ENCODE results near the gene ENDOV.
"Not testable (repeated sequence)": the region's sequence is repeated elsewhere in the genome, so short reads cannot be mapped to it uniquely, and the experiment has no call there.

DNA sequence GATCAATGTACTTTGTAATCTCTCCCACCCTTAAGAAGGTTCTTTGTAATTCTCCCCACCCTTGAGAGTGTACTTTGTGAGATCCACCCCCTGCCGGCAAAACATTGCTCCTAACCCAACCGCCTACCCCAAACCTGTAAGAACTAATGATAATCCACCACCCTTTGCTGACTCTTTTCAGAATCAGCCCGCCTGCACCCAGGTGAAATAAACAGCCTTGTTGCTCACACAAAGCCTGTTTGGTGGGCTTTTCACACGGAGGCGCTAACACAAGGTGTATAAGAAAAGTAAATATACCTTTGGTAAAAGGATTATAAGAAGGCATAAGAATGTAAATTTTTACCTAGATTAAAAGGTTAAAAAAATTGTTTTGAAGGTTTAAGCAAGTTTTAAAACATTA, 7.0 kb upstream of the ENDOV start:
- TF ChIP-seq, protein P1, sequence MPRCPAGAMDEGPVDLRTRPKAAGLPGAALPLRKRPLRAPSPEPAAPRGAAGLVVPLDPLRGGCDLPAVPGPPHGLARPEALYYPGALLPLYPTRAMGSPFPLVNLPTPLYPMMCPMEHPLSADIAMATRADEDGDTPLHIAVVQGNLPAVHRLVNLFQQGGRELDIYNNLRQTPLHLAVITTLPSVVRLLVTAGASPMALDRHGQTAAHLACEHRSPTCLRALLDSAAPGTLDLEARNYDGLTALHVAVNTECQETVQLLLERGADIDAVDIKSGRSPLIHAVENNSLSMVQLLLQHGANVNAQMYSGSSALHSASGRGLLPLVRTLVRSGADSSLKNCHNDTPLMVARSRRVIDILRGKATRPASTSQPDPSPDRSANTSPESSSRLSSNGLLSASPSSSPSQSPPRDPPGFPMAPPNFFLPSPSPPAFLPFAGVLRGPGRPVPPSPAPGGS (CRISPR knock-in tag; IDR thresholded peaks at IDR 0.05): not testable (repeated sequence)
- not testable (repeated sequence) for TF ChIP-seq ZNF292 (CRISPR knock-in tag; IDR thresholded peaks at IDR 0.05; ENCODE audit: borderline replicate concordance, low read depth); ZNF737 (CRISPR knock-in tag; IDR thresholded peaks at IDR 0.05; ENCODE audit: borderline replicate concordance); ATF1 (CRISPR knock-in tag; IDR thresholded peaks at IDR 0.05); THAP9 (CRISPR knock-in tag; IDR thresholded peaks at IDR 0.05; ENCODE audit: borderline replicate concordance)
